ENCODE measurements around the gene CCNG1. TPM values are rescaled to one million over a fixed set of nuclear protein-coding genes. Genes with fewer than 3 reads are reported as not detected.

Gene CCNG1
- total RNA-seq, 1 donor from 2014 or later: 53.0 TPM

DNA sequence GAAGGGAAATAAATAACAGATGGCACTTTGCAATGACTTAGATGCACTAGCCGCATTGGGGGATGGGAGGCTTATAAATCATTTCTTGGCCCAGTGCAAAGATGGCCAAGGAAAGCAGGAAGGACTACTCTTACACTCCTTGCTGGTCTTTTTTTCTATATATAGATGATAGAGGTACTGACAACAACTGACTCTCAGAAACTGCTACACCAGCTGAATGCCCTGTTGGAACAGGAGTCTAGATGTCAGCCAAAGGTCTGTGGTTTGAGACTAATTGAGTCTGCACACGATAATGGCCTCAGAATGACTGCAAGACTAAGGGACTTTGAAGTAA is 1.7 kb downstream of the CCNG1 start:
- peaks cover 36% of the 10 kb centered on the region for H3K4me1 ChIP-seq
- H3K9me3 ChIP-seq: no peaks in the 10 kb centered on the region
- no peak for TF ChIP-seq POLR2A (IDR thresholded peaks at IDR 0.05)
- TF ChIP-seq, protein P1, sequence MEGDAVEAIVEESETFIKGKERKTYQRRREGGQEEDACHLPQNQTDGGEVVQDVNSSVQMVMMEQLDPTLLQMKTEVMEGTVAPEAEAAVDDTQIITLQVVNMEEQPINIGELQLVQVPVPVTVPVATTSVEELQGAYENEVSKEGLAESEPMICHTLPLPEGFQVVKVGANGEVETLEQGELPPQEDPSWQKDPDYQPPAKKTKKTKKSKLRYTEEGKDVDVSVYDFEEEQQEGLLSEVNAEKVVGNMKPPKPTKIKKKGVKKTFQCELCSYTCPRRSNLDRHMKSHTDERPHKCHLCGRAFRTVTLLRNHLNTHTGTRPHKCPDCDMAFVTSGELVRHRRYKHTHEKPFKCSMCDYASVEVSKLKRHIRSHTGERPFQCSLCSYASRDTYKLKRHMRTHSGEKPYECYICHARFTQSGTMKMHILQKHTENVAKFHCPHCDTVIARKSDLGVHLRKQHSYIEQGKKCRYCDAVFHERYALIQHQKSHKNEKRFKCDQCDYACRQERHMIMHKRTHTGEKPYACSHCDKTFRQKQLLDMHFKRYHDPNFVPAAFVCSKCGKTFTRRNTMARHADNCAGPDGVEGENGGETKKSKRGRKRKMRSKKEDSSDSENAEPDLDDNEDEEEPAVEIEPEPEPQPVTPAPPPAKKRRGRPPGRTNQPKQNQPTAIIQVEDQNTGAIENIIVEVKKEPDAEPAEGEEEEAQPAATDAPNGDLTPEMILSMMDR (IDR thresholded peaks at IDR 0.05): no peak
- TF ChIP-seq POLR2AphosphoS5 (IDR thresholded peaks at IDR 0.05; ENCODE audit: insufficient read depth in 1 of 2, low read depth in 1 of 2): no peak
- H3K27me3 ChIP-seq: no peaks in the 10 kb centered on the region
- intact Hi-C loops (cut with DNase I): no loop called here
- H3K4me3 ChIP-seq: no peak overlapping the region
- no peak for DNase-seq (ENCODE audit: extremely low spot score in 2 of 2)
- H3K27ac ChIP-seq: no peak overlapping the region
- H3K36me3 ChIP-seq: peaks cover 0 to 31% of the 10 kb centered on the region in 2 donors

DNA sequence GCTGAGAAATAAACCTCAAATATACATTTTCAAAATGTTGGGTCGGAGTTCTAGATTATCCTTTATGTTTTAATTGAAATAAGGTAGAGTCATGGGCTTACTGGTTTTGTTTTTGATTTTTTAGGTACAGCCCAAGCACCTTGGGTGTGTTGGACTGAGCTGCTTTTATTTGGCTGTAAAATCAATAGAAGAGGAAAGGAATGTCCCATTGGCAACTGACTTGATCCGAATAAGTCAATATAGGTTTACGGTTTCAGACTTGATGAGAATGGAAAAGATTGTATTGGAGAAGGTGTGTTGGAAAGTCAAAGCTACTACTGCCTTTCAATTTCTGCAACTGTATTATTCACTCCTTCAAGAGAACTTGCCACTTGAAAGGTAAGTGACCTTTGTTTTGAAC is 3.6 kb downstream of the CCNG1 start:
- no peaks in the 10 kb centered on the region for H3K9me3 ChIP-seq
- H3K4me3 ChIP-seq: no peak overlapping the region
- no peak for DNase-seq (ENCODE audit: extremely low spot score in 2 of 2)
- H3K36me3 ChIP-seq: peaks cover 0 to 47% of the 10 kb centered on the region in 2 donors
- no peaks in the 10 kb centered on the region for H3K27me3 ChIP-seq
- intact Hi-C loops (cut with DNase I): no loop called here
- H3K4me1 ChIP-seq: peaks cover 36% of the 10 kb centered on the region
- TF ChIP-seq POLR2AphosphoS5 (IDR thresholded peaks at IDR 0.05; ENCODE audit: insufficient read depth in 1 of 2, low read depth in 1 of 2): no peak
- TF ChIP-seq, protein P1 (IDR thresholded peaks at IDR 0.05): no peak
- no peak for TF ChIP-seq POLR2A (IDR thresholded peaks at IDR 0.05)
- H3K27ac ChIP-seq: no peak overlapping the region

GRCh38 chr5:163444526-163444925 is 7.1 kb downstream of the CCNG1 start:
- Histone ChIP-seq H3K27ac (no peak overlapping the region), H3K36me3 (peaks cover 0 to 63% of the 10 kb centered on the region in 2 donors), H3K4me1 (peaks cover 20% of the 10 kb centered on the region), H3K4me3 (no peak overlapping the region), H3K27me3 (no peaks in the 10 kb centered on the region), H3K9me3 (no peaks in the 10 kb centered on the region)
- DNase-seq (ENCODE audit: extremely low spot score in 2 of 2): no peak
- intact Hi-C loops (cut with DNase I): no loop called here
- TF ChIP-seq POLR2AphosphoS5 (IDR thresholded peaks at IDR 0.05; ENCODE audit: insufficient read depth in 1 of 2, low read depth in 1 of 2): no peak
- no peak for TF ChIP-seq POLR2A (IDR thresholded peaks at IDR 0.05)
- TF ChIP-seq, protein P1 (IDR thresholded peaks at IDR 0.05): no peak

DNA sequence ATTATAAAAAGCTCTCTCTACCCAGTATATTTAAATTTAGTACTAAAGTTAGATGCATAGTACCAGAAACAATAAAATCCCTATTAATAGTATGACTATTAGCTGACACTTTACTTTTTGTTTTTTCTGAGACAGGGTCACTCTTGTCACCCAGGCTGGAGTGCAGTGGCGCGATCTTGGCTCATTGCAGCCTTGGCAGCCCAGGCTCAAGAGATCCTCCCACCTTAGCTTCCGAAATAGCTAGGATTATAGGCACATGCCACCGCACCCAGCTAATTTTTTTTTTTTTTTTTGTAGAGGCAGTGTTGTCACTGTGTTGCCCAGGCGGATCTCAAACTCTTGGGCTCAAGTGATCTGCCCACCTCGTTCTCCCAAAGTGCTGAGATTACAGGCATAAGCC is 8.0 kb downstream of the CCNG1 start:
- no peak for DNase-seq (ENCODE audit: extremely low spot score in 2 of 2)
- no peak overlapping the region for H3K4me3 ChIP-seq
- H3K4me1 ChIP-seq: peaks cover 11% of the 10 kb centered on the region
- peaks cover 0 to 63% of the 10 kb centered on the region in 2 donors for H3K36me3 ChIP-seq
- intact Hi-C loops (cut with DNase I): no loop called here
- no peaks in the 10 kb centered on the region for H3K9me3 ChIP-seq
- no peaks in the 10 kb centered on the region for H3K27me3 ChIP-seq
- H3K27ac ChIP-seq: no peak overlapping the region
- TF ChIP-seq POLR2A (IDR thresholded peaks at IDR 0.05) (no peak), POLR2AphosphoS5 (IDR thresholded peaks at IDR 0.05; ENCODE audit: insufficient read depth in 1 of 2, low read depth in 1 of 2) (no peak)
- TF ChIP-seq, protein P1 (IDR thresholded peaks at IDR 0.05): no peak

DNA sequence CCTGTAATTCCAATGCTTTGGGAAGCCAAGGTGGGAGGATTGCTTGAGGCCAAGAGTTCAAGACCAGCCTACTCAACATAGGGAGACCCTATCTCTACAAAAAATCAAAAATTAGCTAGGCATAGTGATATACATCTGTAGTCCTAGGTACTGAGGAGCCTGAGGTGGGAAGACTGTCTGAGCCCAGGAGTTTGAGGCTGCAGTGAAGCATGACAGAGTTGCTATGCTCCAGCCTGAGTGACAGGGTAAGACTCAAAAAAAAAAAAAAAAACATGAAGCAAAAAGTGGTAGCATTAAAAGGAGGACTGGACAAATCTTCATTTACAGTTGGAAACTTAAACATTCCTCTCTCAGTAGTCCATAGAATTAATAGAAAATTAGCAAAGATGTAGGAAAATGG is 9.8 kb downstream of the CCNG1 start:
- no peak overlapping the region for H3K4me3 ChIP-seq
- peaks cover 0 to 49% of the 10 kb centered on the region in 2 donors for H3K36me3 ChIP-seq

More for the DNA sequence above, 9.8 kb downstream of the CCNG1 start:
- H3K4me1 ChIP-seq: no peaks in the 10 kb centered on the region
- no peak overlapping the region for H3K27ac ChIP-seq
- no peaks in the 10 kb centered on the region for H3K9me3 ChIP-seq
- DNase-seq (ENCODE audit: extremely low spot score in 2 of 2): no peak
- intact Hi-C loops (cut with DNase I): no loop called here
- no peaks in the 10 kb centered on the region for H3K27me3 ChIP-seq
- TF ChIP-seq POLR2A (IDR thresholded peaks at IDR 0.05) (no peak), POLR2AphosphoS5 (IDR thresholded peaks at IDR 0.05; ENCODE audit: insufficient read depth in 1 of 2, low read depth in 1 of 2) (no peak)
- TF ChIP-seq, protein P1 (IDR thresholded peaks at IDR 0.05): no peak
